ENCODE data around the gene SPATS2.
"Not testable (repeated sequence)": the region's sequence is repeated elsewhere in the genome, so short reads cannot be mapped to it uniquely, and the experiment has no call there.

SPATS2 gene

GRCh38 chr12:49332441-49332861 lies 34.8 kb upstream of the SPATS2 start:
- Mint-ChIP-seq H3K4me3 (no peak overlapping the region), H3K27me3 (peaks cover 47% of the 10 kb centered on the region), H3K27ac (no peak overlapping the region), H3K9me3 (no peaks in the 10 kb centered on the region), H3K36me3 (ENCODE audit: low read depth) (peaks cover 27% of the 10 kb centered on the region), H3K4me1 (peaks cover 14% of the 10 kb centered on the region)
- ATAC-seq (no peak), DNase-seq (no peak)

- H3K4me3 Mint-ChIP-seq: peak overlapping the region; percentile 38
- DNase-seq: no peak
- H3K27ac Mint-ChIP-seq: no peak overlapping the region
- peaks cover 18% of the 10 kb centered on the region for H3K4me1 Mint-ChIP-seq
- H3K27me3 Mint-ChIP-seq: peaks cover 52% of the 10 kb centered on the region
- no peaks in the 10 kb centered on the region for H3K9me3 Mint-ChIP-seq
- no peak for ATAC-seq
- peaks cover 23% of the 10 kb centered on the region for H3K36me3 Mint-ChIP-seq (ENCODE audit: low read depth)
Observed at GRCh38 chr12:49332891-49333371, 34.3 kb upstream of the SPATS2 start.

- H3K27ac Mint-ChIP-seq, ATAC-seq, DNase-seq, H3K4me3 Mint-ChIP-seq, H3K9me3 Mint-ChIP-seq: not testable (repeated sequence)
- H3K27me3 Mint-ChIP-seq: peaks cover 61% of the 10 kb centered on the region
- H3K36me3 Mint-ChIP-seq (ENCODE audit: low read depth): peaks cover 21% of the 10 kb centered on the region
- H3K4me1 Mint-ChIP-seq: peaks cover 20% of the 10 kb centered on the region
Observed at GRCh38 chr12:49333778-49334177, 33.5 kb upstream of the SPATS2 start.

GRCh38 chr12:49334226-49334625 lies 33.0 kb upstream of the SPATS2 start:
- H3K27me3 Mint-ChIP-seq: peaks cover 64% of the 10 kb centered on the region
- H3K36me3 Mint-ChIP-seq (ENCODE audit: low read depth): peaks cover 18% of the 10 kb centered on the region
- no peaks in the 10 kb centered on the region for H3K9me3 Mint-ChIP-seq
- peaks cover 20% of the 10 kb centered on the region for H3K4me1 Mint-ChIP-seq
- no peak overlapping the region for H3K4me3 Mint-ChIP-seq
- DNase-seq (no peak), ATAC-seq (no peak)
- no peak overlapping the region for H3K27ac Mint-ChIP-seq

GRCh38 chr12:49334681-49335080 lies 32.6 kb upstream of the SPATS2 start:
- ATAC-seq: no peak
- H3K27me3 Mint-ChIP-seq: peaks cover 67% of the 10 kb centered on the region

GRCh38 chr12:49335118-49335954 lies 31.9 kb upstream of the SPATS2 start:
- Mint-ChIP-seq H3K27ac (no peak overlapping the region), H3K27me3 (peaks cover 72% of the 10 kb centered on the region), H3K4me3 (no peak overlapping the region), H3K36me3 (ENCODE audit: low read depth) (peaks cover 14% of the 10 kb centered on the region), H3K9me3 (no peaks in the 10 kb centered on the region), H3K4me1 (peaks cover 20% of the 10 kb centered on the region)
- ATAC-seq (no peak), DNase-seq (no peak)

More at GRCh38 chr12:49334681-49335080, 32.6 kb upstream of the SPATS2 start:
- Mint-ChIP-seq H3K4me1 (peaks cover 20% of the 10 kb centered on the region), H3K9me3 (no peaks in the 10 kb centered on the region), H3K4me3 (no peak overlapping the region), H3K36me3 (ENCODE audit: low read depth) (peaks cover 16% of the 10 kb centered on the region), H3K27ac (no peak overlapping the region)
- no peak for DNase-seq

- Mint-ChIP-seq H3K4me1 (peaks cover 20% of the 10 kb centered on the region), H3K27ac (no peak overlapping the region), H3K27me3 (peaks cover 76% of the 10 kb centered on the region), H3K4me3 (no peak overlapping the region), H3K9me3 (no peaks in the 10 kb centered on the region), H3K36me3 (ENCODE audit: low read depth) (peaks cover 9% of the 10 kb centered on the region)
- DNase-seq (no peak), ATAC-seq (no peak)
Observed at GRCh38 chr12:49335955-49336644, 31.2 kb upstream of the SPATS2 start.

GRCh38 chr12:49336645-49337584 lies 30.3 kb upstream of the SPATS2 start, which contains the start of gene C1QL4:
Gene C1QL4, minus strand, starts transcription at chr12:49337188. Its CDS starts 711 bp downstream, at chr12:49336477.
- peak; percentile 94 for DNase-seq
- Mint-ChIP-seq H3K4me3 (peak within 1 kb of the TSS; percentile 61), H3K4me1 (peaks cover 20% of the 10 kb centered on the region), H3K27ac (no peak within 1 kb of the TSS), H3K27me3 (peaks cover 80% of the 10 kb centered on the region), H3K36me3 (ENCODE audit: low read depth) (peaks cover 4% of the 10 kb centered on the region), H3K9me3 (no peaks in the 10 kb centered on the region)
- ATAC-seq: peak; percentile 57

- peaks cover 27% of the 10 kb centered on the region for H3K4me1 Mint-ChIP-seq
- no peak overlapping the region for H3K4me3 Mint-ChIP-seq
- peaks cover 77% of the 10 kb centered on the region for H3K27me3 Mint-ChIP-seq
- H3K9me3 Mint-ChIP-seq: no peaks in the 10 kb centered on the region
- no peak for DNase-seq
- no peaks in the 10 kb centered on the region for H3K36me3 Mint-ChIP-seq (ENCODE audit: low read depth)
- ATAC-seq: no peak
- no peak overlapping the region for H3K27ac Mint-ChIP-seq
Observed at GRCh38 chr12:49338830-49339463, 28.3 kb upstream of the SPATS2 start.

- H3K36me3 Mint-ChIP-seq (ENCODE audit: low read depth): no peaks in the 10 kb centered on the region
- H3K27me3 Mint-ChIP-seq: peaks cover 78% of the 10 kb centered on the region
- H3K4me1 Mint-ChIP-seq: peaks cover 31% of the 10 kb centered on the region
- H3K4me3 Mint-ChIP-seq: no peak overlapping the region
- ATAC-seq: no peak
- no peaks in the 10 kb centered on the region for H3K9me3 Mint-ChIP-seq
- H3K27ac Mint-ChIP-seq: no peak overlapping the region
- no peak for DNase-seq
Observed at GRCh38 chr12:49339464-49339861, 27.8 kb upstream of the SPATS2 start.

- no peak overlapping the region for H3K27ac Mint-ChIP-seq
- peaks cover 32% of the 10 kb centered on the region for H3K4me1 Mint-ChIP-seq
- DNase-seq (no peak), ATAC-seq (no peak)
- no peaks in the 10 kb centered on the region for H3K9me3 Mint-ChIP-seq
- no peaks in the 10 kb centered on the region for H3K36me3 Mint-ChIP-seq (ENCODE audit: low read depth)
- peaks cover 73% of the 10 kb centered on the region for H3K27me3 Mint-ChIP-seq
- no peak overlapping the region for H3K4me3 Mint-ChIP-seq
Observed at GRCh38 chr12:49340095-49340870, 27.0 kb upstream of the SPATS2 start.

GRCh38 chr12:49340971-49341776 lies 26.1 kb upstream of the SPATS2 start:
- Mint-ChIP-seq H3K9me3 (no peaks in the 10 kb centered on the region), H3K27ac (no peak overlapping the region), H3K4me1 (peaks cover 40% of the 10 kb centered on the region), H3K36me3 (ENCODE audit: low read depth) (no peaks in the 10 kb centered on the region), H3K27me3 (peaks cover 76% of the 10 kb centered on the region), H3K4me3 (no peak overlapping the region)
- ATAC-seq: no peak
- DNase-seq: no peak

GRCh38 chr12:49341777-49342065 lies 25.5 kb upstream of the SPATS2 start:
- Mint-ChIP-seq H3K36me3 (ENCODE audit: low read depth) (no peaks in the 10 kb centered on the region), H3K27ac (no peak overlapping the region), H3K4me3 (no peak overlapping the region), H3K9me3 (no peaks in the 10 kb centered on the region), H3K27me3 (peaks cover 78% of the 10 kb centered on the region), H3K4me1 (peaks cover 44% of the 10 kb centered on the region)
- DNase-seq (no peak), ATAC-seq (no peak)

Measured in activated naive CD8-positive, alpha-beta T cell treated with anti-CD3 and anti-CD28 coated beads, Interleukin-2, amount 50 U/mL, for 24 hours (primary cell).